Sigmoid colon (tissue), 4 donors: Measurements from ENCODE around the gene PCDHA13.

Experiments
- CTCF ChIP-seq, 4 experiments: fragments of 450-650 bp in 3 of 4; fragments of 200-600 bp in 1 of 4; IDR thresholded peaks; one replicate each; pipeline ENCODE4 v1.5.1; 2016 to 2019; ENCODE audit warnings: antibody characterized with exemption in 4 of 4, mild to moderate bottlenecking in 3 of 4, moderate library complexity in 2 of 4
- POLR2A ChIP-seq, 2 donors: fragments of 450-650 bp; IDR thresholded peaks; one replicate each; pipeline ENCODE4 v1.6.1; 2016; ENCODE audit warnings: antibody characterized with exemption in 2 of 2, mild to moderate bottlenecking in 2 of 2, moderate library complexity in 2 of 2
- POLR2AphosphoS5 ChIP-seq, 4 donors: sonication (generic); formaldehyde crosslinking; IDR thresholded peaks; one replicate each; pipeline ENCODE4 v1.6.1; 2017; ENCODE audit warnings: antibody characterized with exemption in 4 of 4

DNA sequence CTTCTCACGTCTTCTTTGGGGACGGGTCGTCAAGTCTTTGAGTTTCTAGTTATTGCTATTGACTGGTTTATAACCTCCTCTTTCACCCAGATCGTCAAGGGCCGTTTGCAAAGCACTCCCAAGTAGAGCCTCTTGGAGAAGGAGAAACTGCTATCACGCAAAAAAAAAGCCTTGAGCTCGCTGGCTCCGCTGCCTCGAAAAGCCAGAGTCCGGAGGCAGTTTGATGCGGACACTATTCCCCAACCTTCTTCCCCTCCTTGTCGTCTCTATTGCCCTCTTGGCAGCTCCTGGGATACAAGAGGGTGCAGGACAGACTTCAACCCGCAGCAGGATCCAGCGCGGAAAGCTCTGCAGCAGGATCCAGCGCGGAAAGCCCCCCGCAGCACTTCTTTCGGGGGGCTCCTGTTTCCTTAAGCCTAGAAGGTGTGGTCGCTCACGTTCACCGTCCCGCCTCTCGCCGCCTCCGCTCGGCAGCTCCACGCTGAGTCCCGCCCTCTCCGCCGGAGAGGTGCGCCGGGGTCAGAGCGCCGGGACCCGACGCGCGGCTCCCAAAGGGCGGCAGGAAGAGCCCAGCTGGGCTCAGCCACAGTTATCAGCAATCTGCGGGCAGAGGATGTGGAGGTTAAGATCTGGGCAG lies 44.0 kb downstream of the PCDHA13 start, which contains the start of gene PCDHAC1:
- TF ChIP-seq CTCF (IDR thresholded peaks at IDR 0.05): no peak
- TF ChIP-seq POLR2A (IDR thresholded peaks at IDR 0.05): no peak
- no peak for TF ChIP-seq POLR2AphosphoS5 (IDR thresholded peaks at IDR 0.05)
